Measurements from ENCODE around the gene TMEM221. TPM values are rescaled to one million over a fixed set of nuclear protein-coding genes. Genes with fewer than 3 reads are reported as not detected.
A peak's percentile ranks its signal among the peaks of the same experiment; 100 is the strongest.

Gene TMEM221
- total and polyA plus RNA-seq, 9 of the 15 experiments (the other 6 are each of a cell fraction or from before 2014, with no cell fraction given), result 0.06 to 0.35 TPM; not detected in 7

DNA sequence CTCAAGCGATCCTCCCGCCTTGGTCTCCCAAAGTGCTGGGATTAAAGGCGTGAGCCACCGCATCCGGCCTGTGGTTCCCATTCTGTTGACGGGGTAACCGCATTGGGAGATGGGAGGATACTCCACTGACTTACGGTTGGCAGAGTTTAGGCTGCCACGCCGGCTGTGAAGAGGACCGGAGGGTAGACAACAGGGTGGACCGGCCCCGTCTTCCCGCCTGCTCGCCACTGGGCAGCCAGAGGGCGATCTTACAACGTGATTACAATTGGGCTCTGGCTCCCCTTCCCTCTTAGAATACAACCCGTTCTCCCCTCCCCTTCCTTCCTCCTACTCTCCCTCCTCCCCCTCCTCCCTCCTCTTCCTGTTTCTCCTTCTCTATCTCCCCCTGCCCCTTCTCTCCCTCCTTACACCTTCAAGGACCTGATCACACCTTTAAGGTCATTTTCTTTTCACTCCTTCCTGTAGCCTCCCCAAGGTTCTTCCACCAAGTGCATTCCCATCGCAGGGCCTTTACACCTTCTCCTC is 53.5 kb downstream of the TMEM221 start (continued):
- TF ChIP-seq PHF8 (IDR thresholded peaks at IDR 0.05; ENCODE audit: borderline replicate concordance, low read length) (no peak), CSDE1 (IDR thresholded peaks at IDR 0.05) (no peak; a peak in 1 of 4 replicates), ZNF584 (CRISPR knock-in tag; IDR thresholded peaks at IDR 0.05; ENCODE audit: low read depth) (no peak), RBM14 (IDR thresholded peaks at IDR 0.05; ENCODE audit: borderline replicate concordance, insufficient read depth, low read depth, low read length) (no peak), FOS (IDR thresholded peaks at IDR 0.05; ENCODE audit: extremely low read depth, insufficient read length) (no peak), STAT5A (IDR thresholded peaks at IDR 0.05; ENCODE audit: borderline replicate concordance, low read length) (no peak), NRF1 (conservative IDR thresholded peaks at IDR 0.05 in 1 of 2, IDR thresholded peaks at IDR 0.05 in 1 of 2) (no peak), CXXC5 (CRISPR knock-in tag; IDR thresholded peaks at IDR 0.05) (peak; percentile 56; the same call in 1 of the 2 replicates), ETS2 (tag; IDR thresholded peaks at IDR 0.05; ENCODE audit: borderline replicate concordance, poor library complexity, severe bottlenecking) (no peak), ZNF79 (CRISPR knock-in tag; IDR thresholded peaks at IDR 0.05; ENCODE audit: low read depth) (no peak), LEF1 (IDR thresholded peaks at IDR 0.05) (no peak), ELF4 (CRISPR knock-in tag; IDR thresholded peaks at IDR 0.05) (peak; percentile 96), BRCA1 (IDR thresholded peaks at IDR 0.05) (no peak), BRCA1 (CRISPR knock-in tag; IDR thresholded peaks at IDR 0.05) (no peak), TOE1 (IDR thresholded peaks at IDR 0.05; ENCODE audit: borderline replicate concordance) (peak; percentile 81), TOE1 (CRISPR knock-in tag; IDR thresholded peaks at IDR 0.05; ENCODE audit: borderline replicate concordance, low read depth) (no peak), YBX1 (IDR thresholded peaks at IDR 0.05) (no peak), SAFB (IDR thresholded peaks at IDR 0.05; ENCODE audit: borderline replicate concordance, low read depth, low read length) (no peak)
- TF ChIP-seq, protein P1, sequence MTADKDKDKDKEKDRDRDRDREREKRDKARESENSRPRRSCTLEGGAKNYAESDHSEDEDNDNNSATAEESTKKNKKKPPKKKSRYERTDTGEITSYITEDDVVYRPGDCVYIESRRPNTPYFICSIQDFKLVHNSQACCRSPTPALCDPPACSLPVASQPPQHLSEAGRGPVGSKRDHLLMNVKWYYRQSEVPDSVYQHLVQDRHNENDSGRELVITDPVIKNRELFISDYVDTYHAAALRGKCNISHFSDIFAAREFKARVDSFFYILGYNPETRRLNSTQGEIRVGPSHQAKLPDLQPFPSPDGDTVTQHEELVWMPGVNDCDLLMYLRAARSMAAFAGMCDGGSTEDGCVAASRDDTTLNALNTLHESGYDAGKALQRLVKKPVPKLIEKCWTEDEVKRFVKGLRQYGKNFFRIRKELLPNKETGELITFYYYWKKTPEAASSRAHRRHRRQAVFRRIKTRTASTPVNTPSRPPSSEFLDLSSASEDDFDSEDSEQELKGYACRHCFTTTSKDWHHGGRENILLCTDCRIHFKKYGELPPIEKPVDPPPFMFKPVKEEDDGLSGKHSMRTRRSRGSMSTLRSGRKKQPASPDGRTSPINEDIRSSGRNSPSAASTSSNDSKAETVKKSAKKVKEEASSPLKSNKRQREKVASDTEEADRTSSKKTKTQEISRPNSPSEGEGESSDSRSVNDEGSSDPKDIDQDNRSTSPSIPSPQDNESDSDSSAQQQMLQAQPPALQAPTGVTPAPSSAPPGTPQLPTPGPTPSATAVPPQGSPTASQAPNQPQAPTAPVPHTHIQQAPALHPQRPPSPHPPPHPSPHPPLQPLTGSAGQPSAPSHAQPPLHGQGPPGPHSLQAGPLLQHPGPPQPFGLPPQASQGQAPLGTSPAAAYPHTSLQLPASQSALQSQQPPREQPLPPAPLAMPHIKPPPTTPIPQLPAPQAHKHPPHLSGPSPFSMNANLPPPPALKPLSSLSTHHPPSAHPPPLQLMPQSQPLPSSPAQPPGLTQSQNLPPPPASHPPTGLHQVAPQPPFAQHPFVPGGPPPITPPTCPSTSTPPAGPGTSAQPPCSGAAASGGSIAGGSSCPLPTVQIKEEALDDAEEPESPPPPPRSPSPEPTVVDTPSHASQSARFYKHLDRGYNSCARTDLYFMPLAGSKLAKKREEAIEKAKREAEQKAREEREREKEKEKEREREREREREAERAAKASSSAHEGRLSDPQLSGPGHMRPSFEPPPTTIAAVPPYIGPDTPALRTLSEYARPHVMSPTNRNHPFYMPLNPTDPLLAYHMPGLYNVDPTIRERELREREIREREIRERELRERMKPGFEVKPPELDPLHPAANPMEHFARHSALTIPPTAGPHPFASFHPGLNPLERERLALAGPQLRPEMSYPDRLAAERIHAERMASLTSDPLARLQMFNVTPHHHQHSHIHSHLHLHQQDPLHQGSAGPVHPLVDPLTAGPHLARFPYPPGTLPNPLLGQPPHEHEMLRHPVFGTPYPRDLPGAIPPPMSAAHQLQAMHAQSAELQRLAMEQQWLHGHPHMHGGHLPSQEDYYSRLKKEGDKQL (CRISPR knock-in tag; IDR thresholded peaks at IDR 0.05; ENCODE audit: borderline replicate concordance), result 0 out of 2 replicates have a peak, but pooled peaks have one; percentile 35
- TF ChIP-seq, protein P2, sequence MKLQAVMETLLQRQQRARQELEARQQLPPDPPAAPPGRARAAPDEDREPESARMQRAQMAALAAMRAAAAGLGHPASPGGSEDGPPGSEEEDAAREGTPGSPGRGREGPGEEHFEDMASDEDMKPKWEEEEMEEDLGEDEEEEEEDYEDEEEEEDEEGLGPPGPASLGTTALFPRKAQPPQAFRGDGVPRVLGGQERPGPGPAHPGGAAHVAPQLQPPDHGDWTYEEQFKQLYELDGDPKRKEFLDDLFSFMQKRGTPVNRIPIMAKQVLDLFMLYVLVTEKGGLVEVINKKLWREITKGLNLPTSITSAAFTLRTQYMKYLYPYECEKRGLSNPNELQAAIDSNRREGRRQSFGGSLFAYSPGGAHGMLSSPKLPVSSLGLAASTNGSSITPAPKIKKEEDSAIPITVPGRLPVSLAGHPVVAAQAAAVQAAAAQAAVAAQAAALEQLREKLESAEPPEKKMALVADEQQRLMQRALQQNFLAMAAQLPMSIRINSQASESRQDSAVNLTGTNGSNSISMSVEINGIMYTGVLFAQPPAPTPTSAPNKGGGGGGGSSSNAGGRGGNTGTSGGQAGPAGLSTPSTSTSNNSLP (IDR thresholded peaks at IDR 0.05; ENCODE audit: borderline replicate concordance, low read depth, low read length), result no peak
- TF ChIP-seq, protein P3, sequence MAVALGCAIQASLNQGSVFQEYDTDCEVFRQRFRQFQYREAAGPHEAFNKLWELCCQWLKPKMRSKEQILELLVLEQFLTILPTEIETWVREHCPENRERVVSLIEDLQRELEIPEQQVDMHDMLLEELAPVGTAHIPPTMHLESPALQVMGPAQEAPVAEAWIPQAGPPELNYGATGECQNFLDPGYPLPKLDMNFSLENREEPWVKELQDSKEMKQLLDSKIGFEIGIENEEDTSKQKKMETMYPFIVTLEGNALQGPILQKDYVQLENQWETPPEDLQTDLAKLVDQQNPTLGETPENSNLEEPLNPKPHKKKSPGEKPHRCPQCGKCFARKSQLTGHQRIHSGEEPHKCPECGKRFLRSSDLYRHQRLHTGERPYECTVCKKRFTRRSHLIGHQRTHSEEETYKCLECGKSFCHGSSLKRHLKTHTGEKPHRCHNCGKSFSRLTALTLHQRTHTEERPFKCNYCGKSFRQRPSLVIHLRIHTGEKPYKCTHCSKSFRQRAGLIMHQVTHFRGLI (CRISPR knock-in tag; IDR thresholded peaks at IDR 0.05), result no peak

Data from K562 (cell line).